Stimulated activated naive CD4-positive, alpha-beta T cell (primary cell): ENCODE data around the gene DGUOK.

Experiments used
- DNase-seq, 6 experiments: peaks; one replicate each; lab custom pipeline; 2025; lab: John Stamatoyannopoulos, UW

Gene DGUOK

DNA sequence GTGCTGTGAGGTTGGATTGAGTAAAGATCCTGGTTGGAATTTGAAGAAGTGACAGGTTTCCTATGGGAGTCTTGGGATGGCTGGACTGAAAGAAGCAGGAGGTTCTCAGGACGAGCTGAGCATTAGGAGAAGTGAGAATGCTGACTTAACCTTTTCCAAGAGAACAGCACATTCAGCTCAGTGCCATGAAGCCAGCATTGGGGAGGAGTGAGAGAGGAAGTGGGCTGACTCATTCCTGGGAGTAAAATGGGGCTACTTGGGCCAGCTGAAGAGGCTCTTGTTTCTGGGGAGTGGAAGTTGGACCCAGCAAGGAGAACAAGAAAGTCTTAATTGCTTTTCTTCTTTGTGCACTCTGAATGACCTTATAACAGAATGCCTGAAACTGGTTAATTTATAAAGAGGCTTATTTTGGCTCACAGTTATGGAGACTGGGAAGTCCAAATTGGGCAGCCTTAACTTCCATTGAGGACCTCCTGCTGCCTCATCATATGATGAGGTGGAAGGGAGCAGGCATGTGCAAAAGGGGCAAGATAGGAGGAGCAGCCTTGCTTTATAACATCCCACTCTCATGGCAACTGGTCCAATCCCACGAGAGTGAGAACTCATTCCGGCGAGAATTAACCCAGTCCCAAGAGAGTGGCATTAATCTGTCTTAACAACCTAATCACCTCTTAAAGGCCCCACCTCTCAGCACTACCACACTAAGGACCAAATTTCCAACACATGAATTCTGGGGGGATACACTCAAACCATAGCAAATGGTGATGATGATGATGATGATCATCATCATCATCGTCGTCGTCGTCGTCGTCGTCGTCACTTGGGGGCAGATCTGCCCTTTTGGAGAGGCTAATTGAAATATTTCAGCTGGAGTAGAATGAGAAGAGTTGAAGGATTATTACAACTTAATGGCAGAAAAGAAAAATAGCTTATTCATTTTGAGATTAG lies 26.1 kb downstream of the DGUOK start:
- no peak for DNase-seq

DNA sequence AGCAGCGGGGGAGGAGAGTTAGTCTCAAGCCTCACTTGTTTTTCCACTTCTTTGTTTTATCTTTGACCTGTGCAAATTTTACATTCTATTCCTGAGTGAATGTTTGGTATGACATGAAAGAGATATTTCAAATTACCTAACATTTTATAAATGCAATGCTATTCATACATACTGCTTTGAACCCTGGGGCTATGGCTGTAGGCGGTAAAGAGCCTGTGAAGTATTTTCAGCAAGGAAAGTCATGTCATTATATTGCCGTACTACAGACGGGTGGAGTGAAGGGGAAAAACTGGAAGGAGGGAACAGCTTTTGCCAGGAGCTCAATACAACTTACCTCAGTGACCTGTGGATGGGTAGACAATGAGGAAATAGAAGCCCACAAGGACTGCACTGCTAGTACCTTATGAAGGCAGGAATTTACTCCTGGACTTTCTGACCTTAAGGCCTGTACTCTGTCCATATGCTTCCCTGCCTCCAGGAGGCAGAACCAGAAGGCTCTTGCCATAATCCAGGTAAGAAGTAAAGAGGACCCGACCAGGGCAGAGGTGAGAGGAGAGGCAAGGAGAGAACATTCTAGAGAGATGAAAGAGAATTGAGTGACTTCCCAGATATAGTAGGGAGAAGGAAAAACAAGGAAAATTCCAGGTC lies 29.7 kb downstream of the DGUOK start:
- DNase-seq, result no peak

DNA sequence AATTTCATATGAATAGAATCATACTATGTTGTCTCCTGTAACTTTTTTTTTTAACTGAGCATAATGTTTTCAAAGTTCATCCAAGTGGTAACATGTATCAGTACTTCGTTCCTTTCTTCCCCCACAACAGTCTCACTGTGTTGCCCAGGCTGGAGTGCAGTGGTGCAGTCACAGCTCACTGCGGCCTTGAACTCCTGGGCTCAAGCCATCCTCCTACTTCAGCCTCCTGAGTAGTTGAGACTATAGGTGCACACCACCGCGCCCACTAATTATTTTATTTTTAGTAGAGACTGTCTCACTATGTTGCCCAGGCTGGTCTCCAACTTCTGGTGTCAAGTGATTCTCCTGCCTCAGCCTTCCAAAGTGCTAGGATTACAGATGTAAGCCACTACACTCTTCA lies 34.6 kb downstream of the DGUOK start:
- DNase-seq, result no peak

DNA sequence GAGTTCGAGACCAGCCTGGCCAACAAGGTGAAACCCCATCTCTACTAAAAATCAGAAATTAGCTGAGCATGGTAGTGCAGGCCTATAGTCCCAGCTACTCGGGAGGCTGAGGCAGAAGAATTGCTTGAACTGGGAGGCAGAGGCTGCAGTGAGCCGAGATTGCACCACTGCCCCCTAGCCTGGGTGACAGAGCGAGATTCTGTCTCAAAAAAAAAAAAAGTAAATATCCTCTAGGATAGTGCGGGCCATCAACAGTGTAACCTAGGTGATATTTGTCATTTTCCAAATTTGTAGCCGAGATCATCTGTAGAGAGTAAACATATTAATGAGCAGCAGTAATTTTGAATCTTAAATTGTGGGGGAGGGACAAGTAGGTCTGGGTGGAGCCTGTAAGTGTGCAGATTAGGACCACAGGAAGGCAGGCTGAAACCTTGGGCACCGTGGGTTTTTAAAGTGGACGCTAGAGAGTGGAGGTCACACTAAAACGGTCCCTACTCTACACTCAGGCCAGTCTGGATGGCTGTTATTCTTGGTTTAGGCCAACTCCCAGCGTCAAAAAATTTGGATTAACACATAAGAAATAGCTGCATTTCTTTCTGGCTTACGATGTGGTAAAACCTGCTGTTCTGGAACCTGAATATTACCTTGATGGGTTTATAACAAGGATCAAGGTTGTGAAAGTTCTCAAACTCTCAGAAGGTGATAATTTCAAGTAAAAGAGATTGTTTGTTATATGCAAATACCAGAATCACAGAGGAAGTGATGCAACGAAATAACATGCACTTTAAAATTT lies 35.3 kb downstream of the DGUOK start:
- no peak for DNase-seq

DNA sequence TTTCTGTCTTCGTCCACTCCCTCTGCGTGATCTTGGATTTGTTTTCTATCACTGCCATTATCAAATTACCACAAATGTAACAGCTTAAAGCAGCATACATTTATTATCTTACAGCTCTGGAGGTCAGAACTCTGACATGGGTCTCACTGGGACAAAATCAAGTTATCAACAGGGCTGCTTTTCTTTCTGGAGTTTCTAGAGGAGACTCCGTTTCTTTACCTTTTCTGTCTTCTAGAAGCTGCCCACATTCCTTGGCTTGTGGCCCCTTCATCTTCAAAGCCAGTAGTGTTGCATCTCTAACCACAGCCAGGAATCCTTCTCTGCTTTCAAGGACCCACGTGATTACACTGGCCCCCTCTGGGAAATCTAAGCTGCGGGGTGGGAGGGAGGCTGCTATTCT lies 36.1 kb downstream of the DGUOK start:
- no peak for DNase-seq

DNA sequence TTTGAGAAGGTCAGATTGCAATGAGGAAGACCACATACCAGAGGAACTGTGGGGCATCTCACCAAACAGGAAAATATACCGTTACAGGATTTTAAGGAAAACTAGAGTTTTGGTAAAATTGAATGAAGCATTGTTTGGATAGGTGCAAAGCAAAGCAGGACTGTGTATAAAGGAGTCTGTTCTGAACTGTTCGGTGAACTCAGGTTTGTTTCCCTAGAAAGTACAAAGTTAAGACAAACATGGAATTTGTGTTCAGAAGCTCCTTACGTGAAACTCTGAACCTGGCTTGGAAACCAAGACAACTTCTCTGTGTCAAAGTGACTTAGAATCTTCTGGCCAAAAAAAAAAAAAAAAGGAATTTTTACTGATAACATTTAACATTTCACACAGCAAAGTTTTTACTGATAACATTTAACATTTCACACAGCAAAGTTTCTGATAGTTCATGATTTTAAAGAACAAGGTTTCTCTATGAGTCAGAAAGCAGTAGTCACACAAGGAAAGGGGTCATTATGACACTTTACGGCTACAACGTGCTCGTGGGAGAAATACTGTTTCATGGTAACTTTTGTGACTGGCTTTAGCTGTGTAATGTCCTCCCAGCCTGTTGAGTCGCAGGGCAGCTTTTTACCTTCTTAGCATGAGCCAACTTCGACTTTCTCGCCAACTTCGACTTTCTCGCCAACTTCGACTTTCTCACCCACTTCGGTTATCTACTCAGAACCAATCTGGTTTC lies 36.9 kb downstream of the DGUOK start:
- no peak for DNase-seq

DNA sequence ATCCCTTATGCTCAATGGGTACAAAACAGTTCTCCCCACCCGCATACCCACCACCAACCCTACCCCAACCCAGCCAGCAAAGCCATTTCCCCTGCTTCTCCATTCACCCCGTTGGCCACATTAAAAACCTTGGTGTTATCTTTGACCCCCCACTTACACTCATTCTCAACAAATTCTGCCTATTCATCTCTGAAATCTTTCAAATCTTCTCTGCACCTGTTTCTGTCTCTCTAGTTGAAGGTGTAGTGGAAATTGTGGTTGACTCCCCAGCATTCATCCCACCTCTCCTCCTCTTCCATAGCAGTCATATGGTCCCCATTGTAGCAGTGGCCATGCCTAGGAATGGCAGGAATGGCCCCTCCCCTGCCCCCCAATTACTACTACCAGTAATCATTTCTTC lies 37.5 kb downstream of the DGUOK start:
- no peak for DNase-seq

DNA sequence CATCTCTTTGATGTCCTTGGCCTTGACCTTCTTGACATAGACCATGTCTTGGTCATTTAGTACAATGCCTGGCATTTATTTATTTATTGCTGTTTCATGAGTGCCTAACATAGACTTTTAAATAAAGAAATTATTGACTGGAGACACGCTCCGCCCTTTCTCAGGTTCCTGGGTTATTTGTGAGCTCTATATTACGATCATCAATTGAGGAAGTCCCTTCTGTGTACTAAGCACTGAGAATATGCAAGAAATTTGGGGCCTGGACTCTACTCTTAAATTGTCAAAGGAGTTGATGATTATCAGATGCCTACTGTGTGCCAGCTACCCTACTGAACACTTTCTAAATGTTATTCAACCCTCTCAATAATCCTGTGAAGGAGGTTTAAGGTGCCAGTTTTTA lies 38.4 kb downstream of the DGUOK start:
- no peak for DNase-seq

DNA sequence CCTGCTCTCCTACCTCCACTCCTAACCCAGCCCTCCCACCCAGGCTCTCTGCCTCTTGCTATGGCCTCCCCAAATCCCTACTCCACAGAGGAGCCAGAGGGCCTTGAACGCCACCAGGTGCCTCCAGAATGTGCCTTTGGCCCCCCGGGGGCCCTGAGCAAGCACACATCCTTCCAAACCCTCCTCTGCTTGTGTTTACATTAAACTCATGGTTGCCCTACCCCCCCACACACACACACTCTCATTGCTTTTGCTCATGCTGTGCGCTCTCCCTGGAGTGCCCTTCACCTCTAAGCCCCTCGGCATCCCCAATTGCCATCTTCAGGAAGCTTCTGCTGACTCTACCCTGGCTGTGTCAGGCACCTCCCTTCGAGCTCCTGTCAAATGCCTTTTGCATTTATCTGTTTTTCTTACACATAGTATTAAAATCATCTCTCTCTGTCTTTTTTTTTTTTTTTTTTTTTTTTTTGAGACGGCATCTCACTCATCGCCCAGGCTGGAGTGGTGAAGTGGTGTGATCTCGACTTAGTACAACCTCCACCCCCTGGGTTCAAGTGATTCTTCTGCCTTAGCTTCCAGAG lies 41.8 kb downstream of the DGUOK start:
- DNase-seq, result no peak

DNA sequence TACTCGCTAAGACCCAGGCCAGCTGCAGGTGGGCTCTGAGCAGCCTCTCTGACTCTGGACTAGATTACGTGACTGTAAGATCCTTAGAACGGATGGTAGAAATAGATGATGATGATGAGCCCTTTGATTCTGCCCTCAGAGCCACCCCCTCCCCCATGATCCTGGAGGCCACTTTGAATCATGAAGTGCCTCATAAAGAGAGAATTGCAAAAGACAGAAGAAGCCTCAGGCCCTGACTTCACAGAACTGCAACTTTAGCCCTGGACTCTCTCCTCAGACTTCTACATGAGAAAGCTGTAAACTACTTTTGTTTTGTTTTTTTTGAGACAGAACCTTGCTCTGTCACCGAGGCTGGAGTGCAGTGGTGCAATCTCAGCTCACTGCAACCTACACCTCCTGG lies 42.7 kb downstream of the DGUOK start:
- no peak for DNase-seq

DNA sequence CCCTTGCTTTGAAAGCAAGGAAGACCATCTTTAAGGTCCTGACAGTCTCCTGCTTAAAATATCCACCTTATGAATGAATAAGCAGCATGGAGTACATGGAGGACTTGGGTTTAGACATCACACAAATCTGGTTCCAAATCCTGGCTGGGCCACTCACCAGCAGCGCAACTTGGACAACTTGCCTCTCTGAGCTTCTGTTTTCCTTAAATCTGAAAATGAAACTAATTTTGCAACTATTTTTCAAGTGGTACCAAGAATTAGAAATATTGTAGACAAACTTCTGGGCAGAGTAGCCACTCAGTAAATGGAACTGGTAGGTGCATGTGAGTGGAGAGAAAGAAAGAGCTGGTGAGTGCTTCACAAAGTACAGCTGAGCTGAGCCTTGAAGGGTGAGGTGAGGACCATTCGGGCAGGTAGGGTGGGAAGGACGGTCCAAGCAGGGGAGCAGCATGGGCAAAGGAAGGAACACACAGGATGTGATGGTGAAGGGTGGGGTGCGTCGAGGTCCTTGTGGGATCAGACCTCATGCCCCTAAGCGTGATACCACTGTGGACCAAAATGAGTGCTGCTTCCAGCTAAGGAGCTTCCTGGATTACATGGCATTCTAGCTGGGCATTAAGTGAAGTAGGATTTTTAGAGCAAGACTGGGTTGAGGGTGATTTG lies 43.6 kb downstream of the DGUOK start:
- DNase-seq, result no peak

DNA sequence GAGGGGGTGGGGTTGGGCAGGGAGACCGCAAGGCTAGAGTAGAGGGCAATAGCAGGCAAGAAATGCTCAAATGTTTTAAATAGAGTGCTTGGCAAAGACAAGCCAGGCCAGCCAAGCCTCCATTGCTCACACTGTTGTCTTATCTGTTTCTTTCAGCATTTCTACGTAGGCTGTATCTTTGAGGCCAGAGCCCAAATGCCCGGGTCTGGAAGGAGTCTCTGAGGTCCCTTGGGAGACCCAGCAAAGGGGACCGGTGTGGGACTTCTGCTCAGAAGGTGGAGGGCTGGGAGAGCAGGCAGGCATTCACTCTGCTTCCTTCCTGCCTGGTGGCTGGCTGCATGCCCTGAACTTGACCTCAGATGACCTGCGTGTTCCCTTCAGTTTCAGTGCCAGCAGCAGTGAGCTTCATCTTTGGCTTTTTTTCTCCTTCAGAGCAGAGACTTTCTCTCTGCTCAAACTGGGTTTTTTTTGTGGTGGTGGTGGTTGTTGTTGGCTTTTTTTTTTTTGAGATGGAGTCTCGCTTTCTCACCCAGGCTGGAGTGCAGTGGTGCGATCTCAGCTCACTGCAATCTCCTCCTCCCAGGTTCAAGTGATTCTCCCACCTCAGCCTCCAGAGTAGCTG lies 44.3 kb downstream of the DGUOK start:
- DNase-seq, result peak; percentile 48 to 80 (median 68)

DNA sequence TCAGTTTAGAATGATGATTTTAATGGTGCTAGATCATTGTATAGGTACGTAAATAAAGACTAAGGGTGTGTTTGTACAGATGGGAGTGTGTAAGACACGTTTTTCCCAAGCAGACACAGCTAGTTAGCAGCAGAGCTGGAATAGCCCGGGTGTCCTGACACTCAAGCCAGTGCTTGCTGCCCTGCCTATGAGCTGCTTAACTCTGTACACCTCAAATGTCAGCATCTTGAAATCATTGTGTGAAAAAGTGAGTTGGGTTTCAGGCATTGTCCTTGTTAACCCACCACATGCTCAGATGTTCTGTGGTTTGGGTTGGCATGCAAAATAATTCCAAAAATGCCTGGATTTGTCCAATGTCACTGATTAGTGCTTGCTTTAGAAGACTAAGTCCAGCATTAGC lies 45.0 kb downstream of the DGUOK start:
- no peak for DNase-seq

DNA sequence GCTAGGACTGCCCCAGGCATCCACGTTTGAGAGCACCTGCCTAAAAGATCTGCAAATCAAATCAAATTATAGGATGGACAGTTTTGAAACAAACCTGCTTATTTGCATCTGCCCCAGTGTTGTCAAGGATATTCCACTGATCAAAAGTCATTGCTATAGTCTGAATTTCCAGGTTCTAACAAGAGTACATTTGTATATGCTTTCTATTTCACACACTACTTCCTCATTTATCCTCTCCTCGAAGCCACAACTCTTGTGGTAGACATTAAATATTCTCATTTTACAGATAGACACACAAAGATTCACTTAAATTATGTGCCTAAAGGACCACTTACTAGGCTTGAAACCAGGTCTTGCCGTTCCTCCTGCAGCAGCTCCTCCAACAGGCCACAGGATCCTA lies 46.2 kb downstream of the DGUOK start:
- DNase-seq, result no peak

DNA sequence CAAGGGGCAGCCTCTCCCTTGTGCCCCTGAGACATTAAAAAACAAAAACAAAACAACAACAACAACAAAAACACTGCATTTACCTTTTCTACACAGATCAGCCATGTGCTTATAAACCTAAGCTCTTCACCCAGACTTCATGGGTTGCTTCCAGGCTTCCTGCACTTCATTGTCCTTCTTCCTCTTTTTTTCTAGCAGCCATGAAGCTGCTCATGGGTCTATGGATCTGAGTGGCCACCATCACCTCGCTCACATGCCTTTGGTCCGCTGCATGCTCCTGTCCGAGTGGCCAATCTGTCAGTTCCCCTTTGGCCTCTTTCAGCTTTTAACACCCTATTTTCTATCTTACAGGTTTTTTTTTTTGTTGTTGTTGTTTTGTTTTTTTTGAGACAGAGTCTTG lies 49.1 kb downstream of the DGUOK start:
- no peak for DNase-seq

DNA sequence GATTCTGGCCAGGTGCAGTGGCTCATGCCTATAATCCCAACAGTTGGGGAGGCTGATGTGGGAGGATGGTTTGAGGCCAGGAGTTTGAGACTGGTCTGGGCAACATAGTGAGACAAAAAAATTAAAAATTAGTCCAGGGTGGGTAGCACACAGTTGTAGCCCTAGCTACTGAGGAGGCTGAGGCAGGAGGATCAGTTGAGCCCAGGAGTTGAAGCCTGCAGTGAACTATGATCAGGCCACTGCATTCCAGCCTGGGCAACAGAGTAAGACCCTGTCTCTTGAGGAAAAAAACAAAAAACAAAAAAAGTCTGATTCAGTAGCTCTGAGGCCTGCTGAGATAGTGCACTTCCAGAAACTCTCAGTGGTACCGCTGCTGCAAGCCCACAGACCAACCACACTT lies 50.1 kb downstream of the DGUOK start:
- no peak for DNase-seq

DNA sequence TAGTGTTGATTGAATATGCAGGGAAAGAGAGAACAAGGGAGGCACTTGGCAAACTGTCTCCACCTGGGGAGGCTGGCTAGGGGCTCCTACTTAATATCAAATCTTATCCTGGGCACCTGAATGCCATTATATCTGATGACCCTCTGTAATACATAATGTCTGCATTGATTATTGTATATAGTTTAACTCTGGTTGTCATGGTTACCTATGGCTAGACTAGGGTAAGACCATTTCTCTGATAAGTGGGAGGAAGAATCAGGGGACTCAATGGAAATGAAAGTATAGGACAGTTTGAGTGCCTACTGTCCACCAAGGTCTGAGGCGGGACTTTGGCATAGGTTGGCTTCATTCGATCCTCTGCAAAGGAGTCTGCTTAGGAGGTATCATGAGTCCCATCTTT lies 50.8 kb downstream of the DGUOK start:
- DNase-seq, result no peak

DNA sequence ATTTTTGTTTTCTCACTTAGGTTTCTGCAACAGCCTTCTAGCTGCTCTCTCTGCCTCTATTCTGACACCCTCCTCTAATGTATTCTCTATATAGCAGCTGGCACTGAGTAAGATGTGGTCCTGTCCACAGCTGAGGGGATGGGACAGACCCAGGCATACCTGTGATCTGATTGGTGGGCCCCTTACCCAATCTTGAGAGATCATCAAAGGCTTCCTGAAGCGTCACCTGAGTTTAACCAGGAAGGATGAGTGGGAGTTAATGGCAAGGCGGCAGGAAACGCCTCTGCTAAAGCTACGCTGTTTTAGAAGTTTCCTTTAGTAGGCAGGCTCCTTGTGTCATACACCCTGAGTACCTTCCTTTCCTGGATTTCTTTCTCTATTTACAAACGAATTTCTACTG lies 52.3 kb downstream of the DGUOK start:
- DNase-seq, result peak; percentile 27 to 78 (median 70)

DNA sequence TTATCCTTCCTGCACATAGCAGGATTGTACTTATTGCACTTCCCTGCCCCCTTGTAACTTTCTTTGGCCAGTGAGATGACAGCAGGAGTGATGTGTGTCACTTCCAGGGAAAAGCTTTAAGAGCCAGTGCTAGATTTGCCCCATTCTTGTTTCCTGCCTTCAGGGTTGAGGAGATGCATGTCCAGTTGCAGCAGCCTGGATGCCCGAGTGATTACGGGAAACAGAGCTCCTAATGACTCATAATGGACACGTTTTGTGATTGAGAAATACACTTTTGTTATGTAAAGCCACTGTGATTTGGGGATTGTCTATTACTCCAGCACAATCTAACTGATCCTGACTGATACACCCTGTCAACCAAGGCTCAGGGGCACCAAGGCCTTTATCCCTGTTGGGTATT lies 53.0 kb downstream of the DGUOK start:
- no peak for DNase-seq

DNA sequence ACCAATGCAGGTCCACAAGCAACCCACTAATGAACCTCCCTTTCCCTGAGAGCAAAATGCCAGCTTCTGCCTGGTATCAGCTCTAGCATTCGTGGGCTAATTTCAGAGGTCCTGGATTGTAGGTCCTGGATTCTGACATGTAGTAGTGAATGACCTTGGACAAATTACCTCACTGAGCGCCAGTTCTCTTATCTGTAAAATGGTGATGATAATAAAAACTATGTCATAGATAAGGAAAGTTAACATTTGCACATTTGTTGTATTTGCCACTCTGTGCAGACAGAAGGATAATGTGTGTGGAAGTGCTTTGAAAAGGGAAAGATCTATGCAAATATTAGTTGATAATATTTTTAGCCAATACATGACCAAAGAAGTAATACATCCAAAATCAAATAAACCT lies 53.9 kb downstream of the DGUOK start:
- DNase-seq, result no peak
